Measurements from ENCODE around the gene RRAS2.
A peak's percentile ranks its signal among the peaks of the same experiment; 100 is the strongest.
"Not testable (repeated sequence)": the region's sequence is repeated elsewhere in the genome, so short reads cannot be mapped to it uniquely, and the experiment has no call there.

The RRAS2 gene

GRCh38 chr11:14300661-14301304 lies 58.2 kb downstream of the RRAS2 start:
- peak; percentile 71 for DNase-seq

GRCh38 chr11:14299921-14300320 lies 59.1 kb downstream of the RRAS2 start:
- DNase-seq: no peak

GRCh38 chr11:14290422-14290821 lies 68.6 kb downstream of the RRAS2 start:
- DNase-seq: no peak

- no peak for DNase-seq
Observed at GRCh38 chr11:14288189-14288935, 70.6 kb downstream of the RRAS2 start.

GRCh38 chr11:14278869-14279268 lies 80.1 kb downstream of the RRAS2 start:
- not testable (repeated sequence) for DNase-seq

GRCh38 chr11:14275076-14275475 lies 83.9 kb downstream of the RRAS2 start:
- no peak for DNase-seq

GRCh38 chr11:14273895-14274294 lies 85.1 kb downstream of the RRAS2 start:
- DNase-seq: no peak

GRCh38 chr11:14270690-14271542 lies 88.1 kb downstream of the RRAS2 start:
- DNase-seq: no peak

- DNase-seq: no peak
Observed at GRCh38 chr11:14269692-14270573, 89.0 kb downstream of the RRAS2 start.

GRCh38 chr11:14267861-14268635 lies 90.9 kb downstream of the RRAS2 start:
- no peak for DNase-seq

- DNase-seq: no peak
Observed at GRCh38 chr11:14266622-14267021, 92.4 kb downstream of the RRAS2 start.

GRCh38 chr11:14264966-14265365 lies 94.0 kb downstream of the RRAS2 start:
- DNase-seq: no peak

- no peak for DNase-seq
Observed at GRCh38 chr11:14262271-14262846, 96.6 kb downstream of the RRAS2 start.

- DNase-seq: no peak
Observed at GRCh38 chr11:14261066-14261465, 97.9 kb downstream of the RRAS2 start.

- DNase-seq: no peak
Observed at GRCh38 chr11:14259878-14260277, 99.1 kb downstream of the RRAS2 start.

GRCh38 chr11:14259186-14259784 lies 99.7 kb downstream of the RRAS2 start:
- no peak for DNase-seq

GRCh38 chr11:14258221-14258935 lies 100.6 kb downstream of the RRAS2 start:
- no peak for DNase-seq

GRCh38 chr11:14255238-14255534 lies 103.8 kb downstream of the RRAS2 start:
- DNase-seq: no peak

- no peak for DNase-seq
Observed at GRCh38 chr11:14254533-14255237, 104.3 kb downstream of the RRAS2 start.

GRCh38 chr11:14253840-14254239 lies 105.1 kb downstream of the RRAS2 start:
- DNase-seq: no peak

Data from activated effector memory CD4-positive, alpha-beta T cell treated with anti-CD3 and anti-CD28 coated beads, Interleukin-2, amount 50 U/mL, for 16 hours (primary cell).